Activated naive CD8-positive, alpha-beta T cell treated with anti-CD3 and anti-CD28 coated beads, Interleukin-2, amount 10 ng/mL, durations not matched to agents 7 days and 5 days (primary cell): ENCODE results near the gene ANKRD13B. TPM values are rescaled to one million over a fixed set of nuclear protein-coding genes. Genes with fewer than 3 reads are reported as not detected.
"Not testable (repeated sequence)": the region's sequence is repeated elsewhere in the genome, so short reads cannot be mapped to it uniquely, and the experiment has no call there.

ENCODE experiments used
- ATAC-seq: fragments of 150-1000 bp; cut with Tn5 transposase; one replicate; pipeline ENCODE4 v1.10.0; 2021; ENCODE audit warnings: low read depth, moderate library complexity
- POLR2A ChIA-PET: fragments of 350-600 bp; sonication (Branson Sonifier 250); formaldehyde crosslinking; loops from one replicate; lab custom pipeline; 2021; ENCODE audit warnings: antibody characterized with exemption; lab: Charles Lee
- DNase-seq: peaks from one replicate; pipeline ENCODE4 v3.0.0; 2021
- H3K27ac Mint-ChIP-seq: one replicate; pipeline ENCODE4 v1.8.0; 2022; ENCODE audit warnings: mild to moderate bottlenecking, mixed read lengths
- H3K27me3 Mint-ChIP-seq: one replicate; pipeline ENCODE4 v1.8.0; 2022; ENCODE audit warnings: mild to moderate bottlenecking, moderate library complexity, mixed read lengths
- H3K36me3 Mint-ChIP-seq: one replicate; pipeline ENCODE4 v1.8.0; 2021; ENCODE audit warnings: mild to moderate bottlenecking, mixed read lengths
- H3K4me1 Mint-ChIP-seq: one replicate; pipeline ENCODE4 v1.8.0; 2021; ENCODE audit warnings: mixed read lengths
- H3K4me3 Mint-ChIP-seq: one replicate; pipeline ENCODE4 v1.8.0; 2022; ENCODE audit warnings: mild to moderate bottlenecking, moderate library complexity, mixed read lengths
- H3K9me3 Mint-ChIP-seq: one replicate; pipeline ENCODE4 v1.8.0; 2021; ENCODE audit warnings: mixed read lengths
- total RNA-seq, 2 experiments: library from RNA; stranded (reverse); gene quantifications; one replicate each; pipeline ENCODE4 v1.2.3, GENCODE V29; 2021

ANKRD13B gene
- total RNA-seq, 2 experiments from 2014 or later = 6.0 to 7.9 TPM

DNA sequence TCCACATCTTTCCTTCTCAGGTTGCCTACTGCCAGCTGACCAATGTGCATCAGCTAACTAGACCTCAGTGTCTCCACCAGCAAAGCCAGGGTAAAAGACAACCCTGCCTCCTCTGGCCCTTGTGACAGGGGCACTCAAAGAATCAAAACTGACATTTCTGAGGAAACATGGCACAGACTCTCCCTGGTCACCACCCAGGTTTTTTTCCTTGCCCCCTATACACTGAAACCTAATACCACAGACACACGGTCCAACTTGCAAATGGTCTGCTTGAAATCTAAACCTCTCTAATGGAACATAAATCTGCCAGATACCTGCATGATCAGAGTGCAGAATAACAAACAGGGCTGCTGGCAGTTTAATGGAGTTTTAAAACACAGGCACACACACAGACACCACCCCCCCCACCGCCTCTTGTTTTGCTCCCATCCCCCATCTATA, 49.3 kb downstream of the ANKRD13B start:
- H3K4me3 Mint-ChIP-seq = no peak overlapping the region
- peaks cover 22% of the 10 kb centered on the region for H3K36me3 Mint-ChIP-seq
- POLR2A ChIA-PET = interaction anchor here (0.7 kb wide), 2 partner anchors 11 to 136 kb away, joined by 3 read pairs; no protein-coding TSS in a partner anchor

DNA sequence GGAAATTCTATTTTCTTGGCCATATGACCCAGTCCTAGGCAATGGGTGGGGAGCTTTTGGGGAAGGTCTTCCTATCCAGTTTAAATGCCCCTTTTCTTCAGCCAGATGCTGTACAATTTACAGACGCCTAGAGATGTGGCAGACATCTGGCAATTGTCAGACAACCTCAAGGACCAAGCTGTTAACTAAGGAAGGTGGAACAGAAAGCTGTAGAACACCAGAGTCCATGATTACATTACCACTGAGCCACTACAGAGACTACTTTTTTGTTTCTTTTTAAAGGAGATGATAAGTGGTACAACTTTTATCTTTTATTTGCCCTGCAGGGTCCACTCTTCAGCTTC, 50.9 kb downstream of the ANKRD13B start:
- Mint-ChIP-seq H3K27ac (no peak overlapping the region), H3K9me3 (no peaks in the 10 kb centered on the region), H3K4me1 (peaks cover 18% of the 10 kb centered on the region), H3K4me3 (no peak overlapping the region), H3K27me3 (no peaks in the 10 kb centered on the region), H3K36me3 (peaks cover 30% of the 10 kb centered on the region)
- DNase-seq (no peak), ATAC-seq (no peak)
- POLR2A ChIA-PET = no interaction called here

More for the DNA sequence above, 49.3 kb downstream of the ANKRD13B start:
- H3K27ac Mint-ChIP-seq = peak overlapping the region; percentile 32
- no peaks in the 10 kb centered on the region for H3K9me3 Mint-ChIP-seq
- H3K4me1 Mint-ChIP-seq = peaks cover 18% of the 10 kb centered on the region
- DNase-seq (no peak), ATAC-seq (no peak)
- H3K27me3 Mint-ChIP-seq = no peaks in the 10 kb centered on the region

DNA sequence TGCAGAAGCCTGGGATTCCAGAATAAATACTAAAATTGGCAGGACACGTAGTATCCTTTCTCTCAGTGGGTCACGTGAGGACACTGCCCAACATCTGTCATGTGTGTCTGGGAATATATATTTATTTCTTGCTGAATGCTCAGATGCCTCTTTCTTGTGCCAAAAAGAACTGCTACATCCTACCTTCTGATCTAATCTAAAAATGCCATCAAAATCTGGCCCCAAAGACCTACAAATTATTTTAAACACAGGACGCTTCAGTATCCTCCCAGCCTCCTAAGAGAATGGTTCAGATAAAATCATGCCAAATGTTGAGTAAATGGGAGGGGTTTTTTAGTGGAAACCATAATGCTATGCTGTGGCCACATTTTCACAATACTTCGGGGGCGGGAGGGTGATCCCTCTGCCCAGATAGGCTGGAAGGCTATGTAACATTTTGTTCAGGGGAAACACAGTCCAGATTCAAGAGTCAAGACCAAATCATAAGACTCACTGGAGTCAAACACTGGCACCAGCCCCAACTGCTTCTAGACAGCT, 52.7 kb downstream of the ANKRD13B start:
- no peak for ATAC-seq

DNA sequence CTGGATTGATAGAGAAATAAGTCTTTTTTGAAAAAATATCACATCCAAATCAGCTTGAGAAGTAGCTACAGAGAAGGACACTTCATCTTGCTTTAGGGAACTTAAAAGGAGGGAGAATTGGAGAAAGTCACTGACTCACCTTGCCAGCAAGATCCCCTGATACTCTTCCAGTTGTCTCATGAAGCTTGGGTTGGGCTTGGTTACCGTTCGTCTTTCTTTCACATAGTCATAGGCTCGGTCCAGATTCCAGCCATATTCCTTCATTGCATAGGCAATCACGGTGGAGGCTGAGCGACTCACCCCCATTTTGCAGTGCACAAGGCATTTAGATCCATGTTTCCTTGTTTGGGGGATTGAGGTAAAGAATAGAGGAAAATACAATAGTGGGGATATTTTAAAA, 55.1 kb downstream of the ANKRD13B start:
- no peaks in the 10 kb centered on the region for H3K27me3 Mint-ChIP-seq
- ATAC-seq = no peak
- no peaks in the 10 kb centered on the region for H3K9me3 Mint-ChIP-seq
- H3K4me3 Mint-ChIP-seq = no peak overlapping the region
- no peak for DNase-seq
- H3K27ac Mint-ChIP-seq = no peak overlapping the region
- peaks cover 4% of the 10 kb centered on the region for H3K4me1 Mint-ChIP-seq
- POLR2A ChIA-PET = no interaction called here
- H3K36me3 Mint-ChIP-seq = peaks cover 35% of the 10 kb centered on the region

More for the DNA sequence above, 52.7 kb downstream of the ANKRD13B start:
- H3K27me3 Mint-ChIP-seq = no peaks in the 10 kb centered on the region
- peaks cover 32% of the 10 kb centered on the region for H3K36me3 Mint-ChIP-seq
- no peak for DNase-seq
- POLR2A ChIA-PET = no interaction called here
- H3K4me1 Mint-ChIP-seq = peaks cover 9% of the 10 kb centered on the region
- H3K27ac Mint-ChIP-seq = no peak overlapping the region
- no peaks in the 10 kb centered on the region for H3K9me3 Mint-ChIP-seq
- H3K4me3 Mint-ChIP-seq = no peak overlapping the region

DNA sequence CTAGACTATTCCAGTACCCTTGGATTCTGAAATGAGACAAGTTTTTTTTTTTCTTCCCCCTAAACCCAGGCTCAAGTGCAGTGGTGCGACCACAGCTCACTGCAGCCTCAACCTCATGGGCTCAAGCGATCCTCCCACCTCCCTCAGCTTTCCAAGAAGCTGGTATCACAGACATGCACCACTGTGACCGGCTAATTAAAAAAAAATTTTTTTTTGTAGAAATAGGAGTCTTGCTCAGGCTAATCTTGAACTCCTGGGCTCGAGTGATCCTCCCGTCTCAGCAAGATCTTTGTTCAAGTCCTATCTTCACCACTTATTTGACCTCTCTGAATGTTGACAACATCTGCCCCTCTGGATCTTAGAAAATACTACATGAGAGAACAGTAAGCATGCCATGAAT, 56.4 kb downstream of the ANKRD13B start:
- H3K4me1 Mint-ChIP-seq = peaks cover 4% of the 10 kb centered on the region
- no peak for ATAC-seq
- H3K27me3 Mint-ChIP-seq = no peaks in the 10 kb centered on the region
- no peaks in the 10 kb centered on the region for H3K9me3 Mint-ChIP-seq
- H3K36me3 Mint-ChIP-seq = peaks cover 41% of the 10 kb centered on the region
- H3K27ac Mint-ChIP-seq = no peak overlapping the region
- POLR2A ChIA-PET = no interaction called here
- H3K4me3 Mint-ChIP-seq = no peak overlapping the region
- no peak for DNase-seq

DNA sequence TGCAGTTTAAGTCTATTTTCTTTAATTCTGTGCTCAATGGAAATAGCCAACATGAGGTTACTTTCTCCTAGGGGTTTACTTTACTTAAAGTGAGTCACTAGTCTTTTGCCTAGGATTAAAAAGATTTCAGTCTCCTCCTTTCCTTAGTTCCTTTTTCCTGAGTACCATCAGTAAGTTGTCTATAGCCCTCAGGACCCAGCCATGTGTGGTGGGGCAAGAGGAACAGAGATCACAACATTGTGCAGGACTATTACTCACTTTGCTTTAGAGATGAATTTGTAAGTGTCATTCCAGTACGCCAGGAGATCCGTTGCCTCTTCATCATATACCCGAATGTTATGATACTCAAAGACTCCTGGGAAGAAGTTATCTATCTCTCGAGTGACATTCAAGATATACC, 57.5 kb downstream of the ANKRD13B start:
- H3K27me3 Mint-ChIP-seq = no peaks in the 10 kb centered on the region
- no peak for ATAC-seq
- H3K27ac Mint-ChIP-seq = no peak overlapping the region
- H3K4me1 Mint-ChIP-seq = peaks cover 2% of the 10 kb centered on the region
- no peaks in the 10 kb centered on the region for H3K9me3 Mint-ChIP-seq
- no peak overlapping the region for H3K4me3 Mint-ChIP-seq
- no peak for DNase-seq
- H3K36me3 Mint-ChIP-seq = peaks cover 36% of the 10 kb centered on the region
- POLR2A ChIA-PET = no interaction called here

DNA sequence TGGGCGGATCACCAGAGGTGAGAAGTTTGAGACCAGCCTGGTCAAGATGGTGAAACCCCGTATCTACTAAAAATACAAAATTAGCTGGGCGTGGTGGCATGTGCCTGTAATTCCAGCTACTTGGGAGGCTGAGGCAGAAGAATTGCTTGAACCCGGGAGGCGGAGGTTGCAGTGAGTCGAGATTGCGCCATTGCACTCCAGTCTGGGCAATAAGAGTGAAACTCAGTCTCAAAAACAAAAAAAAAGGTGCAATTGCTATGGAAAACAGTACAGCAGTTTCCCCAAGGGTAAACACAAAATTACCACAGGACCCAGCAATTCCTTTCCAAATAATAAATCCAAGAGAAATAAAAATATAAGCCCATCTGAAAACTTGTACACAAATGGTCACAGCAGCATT, 59.0 kb downstream of the ANKRD13B start:
- DNase-seq, H3K4me3 Mint-ChIP-seq, H3K4me1 Mint-ChIP-seq, H3K9me3 Mint-ChIP-seq, H3K27ac Mint-ChIP-seq, H3K27me3 Mint-ChIP-seq, ATAC-seq, POLR2A ChIA-PET: not testable (repeated sequence)
- H3K36me3 Mint-ChIP-seq = peaks cover 38% of the 10 kb centered on the region

DNA sequence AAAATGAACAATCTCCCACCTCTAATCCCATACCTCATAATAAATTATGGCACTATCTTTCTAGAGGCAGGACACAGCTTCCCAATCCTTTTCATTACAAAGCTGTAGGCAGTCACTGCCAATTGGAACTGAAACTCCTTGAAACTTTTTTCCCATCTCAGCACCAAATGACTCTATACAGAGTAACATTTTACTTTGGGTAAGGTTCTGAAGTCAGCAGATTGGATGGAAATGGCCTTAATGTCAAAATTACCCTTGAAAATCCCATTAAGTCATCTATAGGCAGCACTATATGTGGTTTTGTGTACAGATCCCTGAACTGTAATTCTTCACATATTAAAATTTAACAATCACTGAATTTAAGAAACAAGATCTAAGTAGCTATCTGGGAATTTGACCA, 60.0 kb downstream of the ANKRD13B start:
- POLR2A ChIA-PET = no interaction called here
- Mint-ChIP-seq H3K4me1 (no peaks in the 10 kb centered on the region), H3K36me3 (peaks cover 35% of the 10 kb centered on the region), H3K27ac (no peak overlapping the region), H3K27me3 (no peaks in the 10 kb centered on the region), H3K4me3 (no peak overlapping the region), H3K9me3 (no peaks in the 10 kb centered on the region)
- ATAC-seq (no peak), DNase-seq (no peak)

DNA sequence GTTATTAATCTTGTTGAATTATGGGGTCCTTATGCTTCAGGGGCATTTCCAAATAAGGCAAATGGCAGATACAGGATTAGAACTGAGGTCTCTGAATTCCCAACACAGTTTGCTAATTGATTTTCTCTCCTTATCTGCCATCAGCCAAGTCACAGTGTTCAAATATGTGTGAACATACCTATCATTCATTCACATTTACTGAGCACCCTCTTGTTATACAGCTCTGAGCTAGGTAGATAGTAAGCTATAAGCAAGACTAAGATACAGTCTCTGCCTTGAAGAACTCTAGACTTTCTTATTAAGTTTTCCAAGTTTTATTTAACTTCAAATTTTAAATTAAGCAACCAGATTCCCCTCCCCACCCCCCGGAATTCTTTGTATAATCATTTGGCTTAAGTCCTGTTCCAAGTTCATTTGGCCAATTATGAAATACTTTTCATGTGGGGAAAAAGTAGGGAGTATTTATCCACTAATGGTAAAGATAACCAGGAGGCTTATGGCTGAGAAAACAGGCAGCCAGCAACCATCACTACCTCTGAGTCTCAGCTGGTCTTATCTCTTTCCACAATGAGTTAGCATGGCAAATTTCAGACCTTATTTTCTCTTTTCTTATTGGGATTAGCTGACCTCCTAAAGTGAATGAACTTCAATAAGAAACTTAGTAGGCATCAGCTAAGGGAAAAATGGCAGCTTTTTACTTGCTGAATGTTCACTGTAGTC, 61.2 kb downstream of the ANKRD13B start:
- Mint-ChIP-seq H3K27ac (no peak overlapping the region), H3K36me3 (peaks cover 30% of the 10 kb centered on the region), H3K4me3 (no peak overlapping the region), H3K4me1 (peaks cover 4% of the 10 kb centered on the region), H3K27me3 (no peaks in the 10 kb centered on the region), H3K9me3 (no peaks in the 10 kb centered on the region)
- POLR2A ChIA-PET = no interaction called here
- ATAC-seq = no peak
- no peak for DNase-seq

DNA sequence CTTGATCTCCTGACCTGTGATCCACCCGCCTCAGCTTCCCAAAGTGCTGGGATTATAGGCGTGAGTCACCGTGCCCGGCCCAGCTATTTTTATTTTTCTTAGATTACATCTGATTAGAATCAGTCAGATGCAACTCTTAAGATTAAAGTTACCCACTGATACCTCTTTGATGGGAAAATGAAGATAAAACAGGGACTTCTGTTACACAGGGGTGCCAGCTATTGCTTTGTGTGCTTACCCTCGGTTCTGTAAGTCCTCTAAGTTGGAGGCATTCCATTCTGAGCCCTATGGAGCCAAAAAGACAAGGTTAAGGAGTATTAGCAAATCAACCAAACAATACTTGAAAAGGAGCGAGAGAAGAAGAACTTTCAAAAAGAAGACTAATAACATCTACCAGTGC, 62.4 kb downstream of the ANKRD13B start:
- POLR2A ChIA-PET = no interaction called here
- H3K36me3 Mint-ChIP-seq = peaks cover 32% of the 10 kb centered on the region
- H3K9me3 Mint-ChIP-seq = peaks cover under 1% of the 10 kb centered on the region
- no peak for DNase-seq
- no peak overlapping the region for H3K27ac Mint-ChIP-seq
- ATAC-seq = no peak
- no peak overlapping the region for H3K4me3 Mint-ChIP-seq
- H3K4me1 Mint-ChIP-seq = peaks cover 8% of the 10 kb centered on the region
- H3K27me3 Mint-ChIP-seq = no peaks in the 10 kb centered on the region

DNA sequence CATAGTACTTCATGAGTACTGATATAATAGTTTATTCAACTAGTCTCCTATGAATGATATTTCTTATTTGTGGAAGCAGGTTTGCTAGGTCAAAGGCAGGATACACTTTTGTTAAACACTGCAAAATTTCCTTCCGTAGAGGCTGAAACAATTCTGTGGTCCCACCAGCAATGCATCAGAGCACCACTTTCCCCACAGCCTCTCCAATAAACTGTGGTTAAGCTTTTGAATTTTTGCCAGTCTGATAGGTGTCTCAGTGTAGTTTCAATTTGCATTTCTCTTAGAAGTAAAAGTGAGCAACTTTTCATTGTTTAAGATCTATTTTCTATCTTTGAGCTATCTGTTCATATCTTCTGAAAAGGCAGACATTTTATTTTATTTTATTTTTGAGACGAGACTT, 66.2 kb downstream of the ANKRD13B start:
- DNase-seq (no peak), ATAC-seq (peak; percentile 79)
- peaks cover 29% of the 10 kb centered on the region for H3K36me3 Mint-ChIP-seq
- peak overlapping the region; percentile 52 for H3K4me3 Mint-ChIP-seq
- peak overlapping the region; percentile 80 for H3K27ac Mint-ChIP-seq
- no peaks in the 10 kb centered on the region for H3K27me3 Mint-ChIP-seq
- H3K9me3 Mint-ChIP-seq = peaks cover 5% of the 10 kb centered on the region
- POLR2A ChIA-PET = interaction anchor here (0.5 to 1.8 kb wide), 4 partner anchors 9 to 287 kb away, joined by 3 to 9 read pairs (median 3); no protein-coding TSS in a partner anchor
- peaks cover 12% of the 10 kb centered on the region for H3K4me1 Mint-ChIP-seq

DNA sequence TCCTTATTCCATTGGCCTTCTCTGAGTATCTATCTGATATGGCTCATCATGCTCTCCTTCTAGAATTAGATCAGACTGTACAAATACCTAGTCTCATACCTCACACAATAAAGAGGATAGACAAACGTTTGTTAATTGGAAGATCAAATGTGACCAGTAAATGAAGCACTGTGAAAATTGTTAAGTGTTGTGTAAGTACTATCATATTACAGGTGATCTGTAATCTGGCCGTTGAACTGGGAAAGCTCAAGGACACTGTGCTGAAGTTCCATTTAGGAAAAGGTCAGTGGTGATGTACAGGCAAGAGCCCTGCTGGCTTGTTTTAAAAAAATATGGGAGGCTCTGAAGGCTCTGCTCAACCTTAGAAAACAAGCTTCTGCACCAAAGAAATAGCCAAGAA, 68.3 kb downstream of the ANKRD13B start:
- peak overlapping the region; percentile 4 for H3K27ac Mint-ChIP-seq
- DNase-seq (no peak), ATAC-seq (no peak)
- no peaks in the 10 kb centered on the region for H3K27me3 Mint-ChIP-seq
- H3K36me3 Mint-ChIP-seq = peaks cover 35% of the 10 kb centered on the region
- H3K9me3 Mint-ChIP-seq = peaks cover 5% of the 10 kb centered on the region
- no peak overlapping the region for H3K4me3 Mint-ChIP-seq
- POLR2A ChIA-PET = no interaction called here
- H3K4me1 Mint-ChIP-seq = peaks cover 22% of the 10 kb centered on the region

DNA sequence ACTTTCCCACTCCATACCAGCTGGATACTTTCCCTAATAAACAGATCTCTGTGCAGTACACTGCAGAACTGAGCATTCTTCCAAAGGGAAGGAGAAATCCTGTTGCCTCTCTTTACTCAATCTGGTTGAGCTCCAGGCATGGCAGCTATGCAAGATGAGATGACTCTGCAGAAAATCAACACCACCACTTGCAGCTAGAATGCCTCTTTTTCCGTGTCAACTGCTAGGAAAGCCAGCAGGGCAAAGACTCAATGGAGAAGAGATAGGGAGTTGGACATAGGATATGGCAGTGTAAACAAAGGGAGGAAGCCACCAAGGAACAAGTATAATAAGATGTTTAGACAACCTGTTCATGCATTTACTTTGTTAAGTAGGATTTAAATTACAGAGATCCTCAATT, 70.2 kb downstream of the ANKRD13B start:
- Mint-ChIP-seq H3K4me3 (no peak overlapping the region), H3K27me3 (no peaks in the 10 kb centered on the region), H3K36me3 (peaks cover 46% of the 10 kb centered on the region), H3K4me1 (peaks cover 31% of the 10 kb centered on the region), H3K27ac (no peak overlapping the region), H3K9me3 (peaks cover 5% of the 10 kb centered on the region)
- ATAC-seq (no peak), DNase-seq (no peak)
- POLR2A ChIA-PET = interaction anchor here (0.5 kb wide), 1 partner anchor 119 kb away, joined by 3 read pairs; no protein-coding TSS in a partner anchor
